HG03064 (cell line): ENCODE data around the gene FOXA3.

Experiments used
- ATAC-seq: cut with Tn5 transposase; IDR thresholded peaks from one replicate; pipeline ENCODE4 v1.9.1; 2021; ENCODE audit warnings: low read depth; ENCODE audit not compliant: unreplicated experiment

FOXA3 gene

DNA sequence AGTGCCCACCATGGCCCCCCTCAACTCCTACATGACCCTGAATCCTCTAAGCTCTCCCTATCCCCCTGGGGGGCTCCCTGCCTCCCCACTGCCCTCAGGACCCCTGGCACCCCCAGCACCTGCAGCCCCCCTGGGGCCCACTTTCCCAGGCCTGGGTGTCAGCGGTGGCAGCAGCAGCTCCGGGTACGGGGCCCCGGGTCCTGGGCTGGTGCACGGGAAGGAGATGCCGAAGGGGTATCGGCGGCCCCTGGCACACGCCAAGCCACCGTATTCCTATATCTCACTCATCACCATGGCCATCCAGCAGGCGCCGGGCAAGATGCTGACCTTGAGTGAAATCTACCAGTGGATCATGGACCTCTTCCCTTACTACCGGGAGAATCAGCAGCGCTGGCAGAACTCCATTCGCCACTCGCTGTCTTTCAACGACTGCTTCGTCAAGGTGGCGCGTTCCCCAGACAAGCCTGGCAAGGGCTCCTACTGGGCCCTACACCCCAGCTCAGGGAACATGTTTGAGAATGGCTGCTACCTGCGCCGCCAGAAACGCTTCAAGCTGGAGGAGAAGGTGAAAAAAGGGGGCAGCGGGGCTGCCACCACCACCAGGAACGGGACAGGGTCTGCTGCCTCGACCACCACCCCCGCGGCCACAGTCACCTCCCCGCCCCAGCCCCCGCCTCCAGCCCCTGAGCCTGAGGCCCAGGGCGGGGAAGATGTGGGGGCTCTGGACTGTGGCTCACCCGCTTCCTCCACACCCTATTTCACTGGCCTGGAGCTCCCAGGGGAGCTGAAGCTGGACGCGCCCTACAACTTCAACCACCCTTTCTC, 8.2 kb downstream of the FOXA3 start:
- no peak for ATAC-seq

DNA sequence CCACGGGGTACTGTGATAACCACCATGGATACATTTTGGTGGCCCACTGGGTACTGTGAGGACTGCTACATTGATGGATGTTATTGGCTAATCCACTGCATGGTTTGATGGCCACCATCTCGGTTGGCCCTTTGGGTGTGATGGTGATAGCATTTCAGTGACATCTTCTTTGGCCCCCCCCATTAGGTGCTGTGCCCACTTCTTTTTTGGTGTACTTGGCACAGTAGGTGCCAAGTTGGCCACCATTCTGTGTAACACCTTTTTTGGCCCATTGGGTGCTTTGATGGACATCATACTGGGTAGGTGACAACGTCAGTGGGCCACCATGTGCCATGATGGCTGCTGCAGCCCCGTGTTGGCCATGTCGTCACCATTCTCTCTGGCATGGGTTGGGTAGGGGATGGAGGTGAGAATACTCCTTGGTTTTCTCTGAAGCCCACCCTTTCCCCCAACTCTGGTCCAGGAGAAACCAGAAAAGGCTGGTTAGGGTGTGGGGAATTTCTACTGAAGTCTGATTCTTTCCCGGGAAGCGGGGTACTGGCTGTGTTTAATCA, 9.2 kb downstream of the FOXA3 start:
- no peak for ATAC-seq

DNA sequence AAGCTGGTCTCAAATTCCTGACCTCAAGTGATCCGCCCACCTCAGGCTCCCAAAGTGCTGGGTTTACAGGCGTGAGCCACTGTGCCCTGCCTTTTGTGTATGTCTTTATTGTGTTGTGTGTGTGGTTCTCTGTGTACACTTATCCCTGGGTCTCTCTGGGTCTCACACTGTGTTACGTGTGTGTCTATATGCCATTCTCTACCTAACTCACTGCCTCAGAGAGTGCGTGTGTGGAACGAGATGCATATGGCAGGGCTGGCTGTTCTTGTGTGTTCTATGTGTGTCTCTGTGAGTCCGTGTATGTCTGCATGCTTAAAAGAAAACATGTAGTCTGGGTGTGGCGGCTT, 10.5 kb downstream of the FOXA3 start:
- ATAC-seq = no peak

DNA sequence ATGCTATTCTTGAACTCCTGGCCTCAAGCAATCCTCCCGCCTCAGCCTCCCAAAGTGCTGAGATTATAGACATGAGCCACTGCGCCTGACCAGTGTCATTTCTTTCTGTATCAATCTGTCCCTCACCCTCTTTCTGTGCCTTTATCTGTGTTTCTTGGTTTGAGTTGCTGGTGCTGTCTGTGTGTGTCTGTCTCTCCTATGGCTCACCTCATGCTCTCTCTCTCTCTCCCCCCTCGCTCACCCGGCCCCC, 12.0 kb downstream of the FOXA3 start:
- ATAC-seq = no peak

DNA sequence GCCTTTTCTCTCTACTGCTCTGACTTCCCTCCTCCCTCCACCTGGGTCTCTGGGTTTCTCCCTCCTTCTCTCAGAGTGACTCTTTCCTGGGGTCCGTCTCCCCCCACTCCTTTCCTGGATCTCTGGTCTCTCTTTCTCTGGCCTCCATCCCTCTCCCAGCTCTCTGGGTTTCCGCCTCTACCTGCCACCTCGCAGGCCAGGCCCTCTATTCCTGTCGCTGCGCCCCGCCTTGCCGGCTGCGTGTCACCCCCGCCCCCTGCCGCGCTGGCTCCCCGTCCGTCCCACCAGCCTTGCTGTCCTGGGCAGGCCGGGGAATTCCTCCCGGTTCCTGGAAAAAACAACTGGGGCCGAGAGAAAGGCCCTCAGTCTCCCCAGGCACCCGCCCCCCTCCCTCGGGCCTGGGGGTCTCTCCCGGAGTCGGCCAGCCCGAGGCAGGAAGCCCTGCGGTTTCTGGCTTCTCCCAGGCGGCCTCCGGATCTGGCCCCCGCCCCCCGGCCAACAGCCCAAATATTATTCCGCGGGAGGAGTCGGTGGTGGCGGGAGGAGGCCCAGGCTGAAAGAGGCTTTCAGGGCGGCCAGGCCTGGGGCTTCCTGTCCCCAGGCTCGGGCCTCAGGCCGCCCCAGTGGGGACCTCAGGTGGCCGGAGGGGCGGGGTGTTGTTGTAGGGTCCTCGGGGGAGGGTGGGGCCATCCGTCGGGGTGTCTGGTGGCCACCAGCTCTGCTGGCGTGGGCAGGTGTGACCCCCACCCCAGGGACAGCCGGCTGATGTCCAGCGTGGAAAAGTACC, 12.5 kb downstream of the FOXA3 start:
- no peak for ATAC-seq

DNA sequence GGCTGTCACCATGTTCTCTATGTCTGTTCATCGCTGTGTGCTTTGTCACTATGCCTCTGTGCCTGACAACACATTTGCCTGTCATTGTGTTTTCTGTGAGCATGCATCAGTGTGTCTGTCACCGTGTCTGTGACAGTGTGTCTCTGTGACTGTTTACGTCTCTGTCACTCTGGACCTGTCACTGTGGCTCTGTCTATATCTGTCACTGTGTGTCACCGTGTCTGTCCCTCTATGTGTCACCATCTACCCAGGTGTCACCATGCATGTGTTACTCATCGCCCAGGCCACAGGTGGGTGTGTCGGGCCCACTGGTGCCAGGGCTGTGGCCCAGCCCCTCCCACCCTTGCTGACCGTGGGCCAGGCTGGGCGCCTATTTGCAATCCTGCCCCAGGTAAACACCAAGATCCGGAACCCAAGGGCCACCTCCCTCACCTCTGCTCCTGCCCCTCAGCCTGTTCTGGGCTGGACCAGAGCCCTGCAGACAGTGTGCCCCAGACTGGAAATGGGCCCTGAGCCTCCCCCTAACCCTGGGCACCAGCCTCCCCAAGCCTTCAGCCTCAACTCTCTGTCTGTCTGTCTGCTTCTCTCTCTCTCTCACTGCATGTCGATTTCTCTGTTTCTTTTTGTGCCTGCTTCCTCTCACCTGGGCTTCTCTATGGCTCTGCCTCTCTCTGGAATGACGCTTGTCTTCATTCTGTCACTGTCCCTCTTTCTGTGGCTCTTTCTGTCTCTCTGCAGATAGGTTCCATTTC, 14.1 kb downstream of the FOXA3 start:
- no peak for ATAC-seq

DNA sequence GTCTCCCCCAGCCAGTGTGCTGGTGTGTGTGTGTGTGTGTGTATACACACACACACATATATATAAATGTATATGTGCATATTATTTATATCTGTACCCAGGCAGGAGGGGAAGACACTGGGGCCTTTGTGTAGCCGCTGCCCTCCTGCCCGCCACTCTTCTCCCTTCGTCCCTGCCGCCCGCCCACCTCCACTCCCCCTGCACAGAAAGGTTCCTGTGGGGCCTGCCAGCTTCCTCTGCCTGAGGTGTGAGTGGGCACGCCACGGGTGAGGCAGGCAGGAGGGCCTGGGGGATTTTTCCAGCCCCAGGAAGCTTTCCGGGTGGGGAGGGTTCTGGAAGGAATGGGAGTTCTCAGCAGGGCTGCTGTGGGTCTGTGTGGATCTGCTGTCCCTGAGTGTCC, 14.9 kb downstream of the FOXA3 start:
- ATAC-seq = no peak

DNA sequence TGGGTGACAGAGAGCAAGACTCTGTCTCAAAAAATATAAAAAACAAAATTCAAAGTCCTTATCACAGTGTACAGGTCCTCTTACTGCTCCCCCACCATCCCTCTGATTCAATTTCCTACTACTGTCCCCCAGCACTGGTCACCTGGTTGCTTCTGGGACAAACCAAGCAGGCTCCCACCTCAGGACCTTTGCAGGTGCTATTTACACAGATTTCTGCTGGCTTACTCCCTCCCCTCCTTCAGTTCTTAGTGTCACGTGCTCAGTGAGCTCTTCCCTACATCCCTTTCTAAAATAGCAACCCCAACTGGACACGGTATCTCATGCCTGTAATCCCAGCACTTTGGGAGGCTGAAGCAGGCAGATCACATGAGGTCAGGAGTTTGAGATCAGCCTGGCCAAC, 15.8 kb downstream of the FOXA3 start:
- no peak for ATAC-seq

DNA sequence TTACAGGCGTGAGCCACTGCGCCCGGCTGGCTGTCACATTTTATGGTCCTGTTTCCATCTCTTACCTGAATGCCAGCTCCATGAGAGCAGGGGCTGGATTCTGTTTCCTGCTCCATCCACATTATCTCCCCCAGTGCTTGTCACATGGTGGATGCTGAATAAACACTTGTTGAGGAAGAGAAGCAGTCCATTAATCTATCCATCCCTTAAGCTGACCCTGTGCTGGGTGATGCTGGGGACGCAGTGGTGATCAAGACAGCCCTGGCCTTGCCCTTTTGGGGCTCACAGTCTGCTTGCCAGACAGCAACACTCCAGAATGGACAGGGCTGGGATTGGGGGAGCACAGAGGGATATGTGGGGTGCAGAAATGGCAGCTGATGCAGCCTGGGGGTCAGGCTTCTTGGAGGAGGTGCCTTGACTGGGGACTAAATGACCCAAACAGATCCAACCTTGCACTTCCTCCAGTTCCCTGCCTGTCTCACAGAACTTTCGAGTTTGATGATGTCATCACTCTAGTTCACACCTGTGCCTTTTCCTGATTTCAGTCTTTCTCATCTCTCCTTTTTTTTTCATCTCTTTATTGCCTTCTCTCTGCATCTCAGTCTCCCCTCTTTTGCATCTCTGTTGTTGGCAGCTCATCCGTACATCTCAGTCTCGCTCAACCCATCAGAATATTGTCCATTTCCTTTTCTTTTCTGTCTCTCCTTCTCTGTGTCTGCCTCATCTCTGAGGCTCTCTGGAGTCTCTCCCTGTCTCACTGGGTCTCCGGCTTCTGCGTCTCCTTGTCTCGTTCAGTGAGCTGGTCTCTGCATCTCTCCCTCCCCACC, 17.2 kb downstream of the FOXA3 start:
- ATAC-seq = no peak

DNA sequence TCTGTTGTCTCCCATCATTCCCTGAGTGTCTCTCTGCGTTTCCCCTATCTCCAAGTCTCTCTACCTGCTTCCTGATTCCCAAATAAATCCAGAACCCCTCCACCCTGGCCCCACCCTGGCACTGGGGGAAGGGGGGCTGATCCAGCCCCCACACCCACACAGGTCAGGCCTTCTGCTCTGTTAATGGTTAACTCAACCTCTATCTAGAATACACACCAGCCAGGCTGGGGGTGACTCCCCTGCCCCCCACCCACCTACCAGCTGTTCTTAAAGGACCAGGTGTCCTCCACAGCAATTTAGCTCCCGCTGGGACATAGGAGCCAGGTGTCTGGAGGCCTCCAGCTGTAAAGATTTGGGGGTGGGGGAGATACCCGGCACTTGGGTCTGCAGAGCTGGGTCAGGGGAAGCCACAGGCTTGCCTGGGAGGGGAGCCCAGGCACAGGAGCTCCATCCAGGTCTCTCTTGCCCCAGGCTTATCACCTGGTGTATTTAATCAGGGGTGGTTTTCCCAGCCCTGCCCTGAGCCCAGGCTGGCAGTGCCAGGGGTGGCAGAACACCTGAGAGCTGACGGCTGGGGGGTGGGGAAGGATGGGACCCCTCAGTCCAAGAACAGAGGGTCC, 17.9 kb downstream of the FOXA3 start:
- no peak for ATAC-seq

DNA sequence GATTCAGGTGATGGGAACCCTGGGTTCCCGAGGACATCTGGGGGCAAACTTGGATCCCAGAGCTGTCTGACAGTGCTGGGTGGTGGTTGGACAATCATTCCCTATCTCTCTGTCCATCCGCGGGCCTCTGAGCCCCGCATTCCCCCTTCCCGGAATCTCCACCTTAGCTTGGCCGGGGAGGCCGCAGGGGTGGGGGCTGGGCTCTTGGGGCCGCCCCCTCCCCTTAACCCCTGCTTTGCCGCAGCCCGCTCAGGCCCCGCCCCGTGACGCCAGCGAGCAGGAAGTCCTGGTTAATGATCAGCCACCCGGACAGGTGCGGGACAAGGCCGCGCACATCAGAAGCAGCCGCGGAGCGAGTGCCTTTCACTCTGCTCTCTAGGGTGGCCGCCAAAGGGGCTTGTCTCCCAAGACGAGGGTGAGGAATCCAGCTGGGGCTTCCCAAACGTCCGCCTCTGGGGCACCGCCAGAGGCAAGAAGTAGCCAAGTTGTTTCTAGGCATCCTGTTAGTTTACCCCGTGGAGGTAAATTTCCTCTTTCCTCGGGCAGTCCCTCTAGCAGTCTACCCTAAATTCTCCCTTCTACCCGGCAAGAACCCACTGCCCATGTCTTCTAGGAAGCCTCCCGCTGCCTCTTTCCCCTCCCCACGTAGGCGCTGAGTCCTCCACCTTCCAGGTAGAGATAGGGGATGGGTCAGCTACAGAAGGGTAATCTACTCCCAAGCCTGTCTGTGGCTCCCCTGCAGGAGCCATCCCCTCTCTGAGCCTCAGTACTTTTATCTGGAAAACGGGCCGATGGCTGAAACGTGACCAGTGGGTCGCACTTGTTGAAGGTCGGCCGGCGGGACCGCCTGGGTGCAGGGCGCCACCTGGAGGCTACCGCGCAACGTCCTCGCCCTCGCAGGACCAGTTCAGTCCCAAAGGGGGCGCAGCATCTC, 18.8 kb downstream of the FOXA3 start:
- no peak for ATAC-seq

DNA sequence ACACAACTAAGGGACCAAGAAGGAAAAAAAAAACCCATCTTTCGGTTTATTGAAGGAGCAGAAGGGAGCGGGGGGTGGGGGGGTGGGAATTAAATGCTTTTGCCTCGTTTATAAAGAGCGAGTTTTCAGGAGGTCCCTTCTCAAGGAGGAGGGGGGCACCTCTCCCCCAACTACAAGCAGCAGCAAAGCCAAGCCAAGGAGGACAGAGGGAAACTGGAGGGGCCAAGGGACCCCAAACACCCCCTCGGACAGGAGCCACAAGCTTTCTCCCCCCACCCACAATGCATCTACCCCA, 19.4 kb downstream of the FOXA3 start:
- ATAC-seq = no peak

DNA sequence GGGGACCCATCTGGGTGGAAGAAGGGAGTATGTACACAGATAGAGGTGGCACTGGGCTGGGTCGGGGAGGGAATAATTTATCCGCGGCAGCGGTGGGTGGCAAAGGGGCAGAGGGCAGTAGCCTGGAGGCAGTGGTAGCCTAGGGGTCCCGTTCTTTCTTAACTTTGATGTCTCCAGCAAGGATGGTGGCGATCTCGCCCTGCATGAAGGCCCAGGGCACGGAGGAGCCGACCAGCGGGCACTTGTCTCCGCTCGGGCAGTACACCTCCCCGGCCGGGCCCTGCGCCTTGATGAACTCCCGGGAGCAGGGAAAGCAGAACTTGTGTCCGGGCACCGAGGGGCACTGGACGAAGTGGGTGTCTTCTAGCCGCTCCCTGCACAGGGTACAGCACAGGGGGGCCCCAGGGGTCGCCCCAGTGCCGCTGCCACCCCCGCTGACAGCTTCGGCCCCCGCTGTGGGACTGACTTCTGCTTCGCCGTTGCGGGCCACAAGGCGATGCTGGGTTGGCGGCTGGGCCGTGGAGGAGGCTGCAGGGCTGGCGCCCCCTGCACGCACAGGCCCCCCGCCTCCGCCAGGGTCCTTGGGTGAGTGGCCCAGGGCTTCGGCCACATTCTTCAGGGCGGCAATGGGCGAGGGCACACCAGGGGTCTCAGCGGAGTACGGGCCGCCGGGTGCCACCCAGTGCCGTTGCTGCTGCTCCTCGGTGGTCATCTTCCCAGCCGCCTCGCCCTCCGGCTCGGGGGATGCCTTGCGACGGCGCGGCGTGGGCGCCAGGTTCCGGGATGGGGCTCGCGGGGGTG, 20.0 kb downstream of the FOXA3 start:
- ATAC-seq = no peak

DNA sequence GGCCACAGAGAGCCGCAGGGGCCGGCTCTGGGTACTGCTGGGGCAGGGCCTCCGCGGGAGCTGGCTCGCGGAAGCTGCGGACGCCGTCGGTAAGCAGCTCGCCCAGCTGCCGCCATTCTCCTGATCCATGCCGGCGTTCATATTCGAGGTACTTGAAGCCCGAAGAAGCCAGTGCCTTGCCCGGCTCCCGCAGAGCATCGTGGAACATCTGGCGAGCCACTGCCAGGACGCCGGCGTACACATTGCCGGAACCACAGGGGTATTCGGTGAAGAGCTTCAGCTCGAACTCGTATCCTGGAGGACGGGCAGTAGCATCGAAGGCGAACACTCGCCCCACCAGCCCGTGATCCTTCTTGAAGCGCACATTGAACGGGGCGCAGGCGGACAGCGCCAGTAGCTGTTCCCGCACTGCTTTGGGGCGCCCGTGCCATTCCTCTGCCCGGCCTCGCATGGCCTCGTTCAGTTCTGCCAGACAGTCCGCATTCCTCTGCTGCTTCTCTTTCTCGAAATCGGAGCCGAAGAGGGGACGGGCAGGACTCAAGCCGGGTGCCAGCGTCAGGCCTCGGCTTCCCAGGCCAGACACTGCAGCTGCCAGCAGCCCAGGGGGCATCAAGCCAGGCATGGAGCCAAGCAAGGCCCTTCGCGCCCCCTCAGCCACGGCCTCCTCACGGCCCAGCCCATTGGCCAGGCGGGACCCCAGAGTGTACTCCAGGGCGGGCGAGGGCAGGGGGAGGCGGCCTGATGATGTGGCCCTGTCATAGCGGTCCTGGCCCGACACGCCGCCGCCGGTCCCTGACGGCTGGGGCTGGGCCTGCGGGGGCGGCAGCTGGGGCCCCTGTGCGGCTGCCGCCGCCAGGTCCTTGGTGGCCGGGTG, 20.8 kb downstream of the FOXA3 start:
- no peak for ATAC-seq

DNA sequence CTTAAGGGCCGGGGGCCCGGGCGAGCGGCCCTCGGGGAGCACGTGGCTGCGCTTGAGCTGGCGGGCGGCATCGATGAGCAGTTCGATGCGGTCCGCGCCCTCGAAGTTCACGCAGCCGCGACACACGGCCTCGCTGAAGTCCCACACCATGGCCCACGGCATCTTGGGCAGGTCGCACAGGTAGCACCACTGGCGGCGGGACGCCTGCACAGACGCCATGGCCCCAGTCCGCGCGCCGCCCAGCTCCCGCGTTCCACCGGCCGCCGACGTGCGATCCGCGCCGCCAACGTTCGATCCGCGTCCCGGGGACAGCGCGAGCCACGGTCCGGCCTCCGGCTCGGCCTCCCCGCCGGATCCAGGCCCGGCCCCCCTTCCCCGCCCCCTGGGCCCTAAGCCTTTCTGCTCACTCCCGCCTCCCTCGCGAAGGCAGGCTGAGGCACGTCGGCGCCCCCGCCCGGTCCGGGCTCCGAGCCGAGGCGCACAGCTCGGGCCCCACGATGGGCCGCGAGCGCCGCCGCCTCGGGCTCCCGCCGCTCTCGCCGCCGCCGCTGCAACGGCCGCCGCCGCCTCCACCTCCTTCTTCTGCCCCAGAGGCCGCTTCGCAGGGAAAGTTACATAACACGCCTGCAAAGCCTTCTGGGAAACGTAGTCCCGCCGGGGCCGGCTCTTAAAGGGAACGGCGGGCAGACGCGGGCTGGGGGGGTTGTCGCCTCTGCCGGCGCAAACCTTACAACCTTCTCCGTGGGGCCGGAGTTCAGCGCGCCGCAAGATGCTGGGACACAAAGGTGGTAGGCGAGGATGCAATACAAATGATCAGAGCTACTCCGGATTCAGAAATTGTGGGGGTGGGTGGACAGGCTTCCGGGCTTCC, 21.7 kb downstream of the FOXA3 start, which contains the start of gene IRF2BP1:
TSS of gene IRF2BP1 (minus strand) at position 586 of the 871 bp plus-strand sequence. CDS start at position 219, 367 bp downstream.
- ATAC-seq = no peak

DNA sequence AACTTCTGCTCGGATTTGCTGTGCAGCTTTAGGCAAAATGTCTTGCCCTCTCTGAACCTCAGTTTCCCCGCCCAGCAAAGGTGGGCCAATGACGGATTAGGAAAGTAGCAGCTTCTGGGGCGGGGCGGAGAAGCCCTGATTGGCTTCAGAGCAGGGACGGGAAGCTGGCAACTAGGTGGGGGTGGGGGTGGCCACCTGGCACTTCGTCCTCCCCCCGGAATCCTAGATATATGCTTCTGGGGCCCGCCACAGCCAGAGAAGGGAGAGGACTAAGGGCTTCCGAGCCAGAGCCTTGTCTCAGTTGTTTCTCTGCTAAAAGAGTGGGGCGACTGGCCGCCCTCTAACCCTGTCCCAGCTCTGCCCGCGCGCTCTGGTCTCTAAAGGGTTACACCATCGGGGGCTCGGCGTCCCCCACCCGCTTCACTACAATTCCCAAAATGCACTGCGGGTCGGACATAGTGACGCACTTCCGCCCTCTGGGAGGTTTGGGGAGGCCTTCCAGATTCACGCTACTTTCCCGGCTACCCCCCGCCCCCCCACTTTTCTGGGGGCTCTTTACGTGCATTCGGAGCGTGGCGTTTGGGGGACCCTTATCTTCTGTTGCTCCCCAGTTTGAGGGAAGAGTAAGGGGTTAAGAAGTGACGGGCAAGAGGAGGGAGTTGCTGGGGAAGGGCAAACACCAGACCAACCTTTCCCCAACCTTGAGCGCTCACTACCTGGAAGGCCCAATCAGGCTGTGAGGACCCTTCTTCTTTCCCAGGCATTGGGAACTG, 22.5 kb downstream of the FOXA3 start:
- no peak for ATAC-seq
